Caco-2 (cell line): Measurements from ENCODE around the gene KCNJ12. TPM values are rescaled to one million over a fixed set of nuclear protein-coding genes. Genes with fewer than 3 reads are reported as not detected.
"Not testable (repeated sequence)": the region's sequence is repeated elsewhere in the genome, so short reads cannot be mapped to it uniquely, and the experiment has no call there.

Source experiments
- BruUV-seq: library from RNA; stranded (reverse); fragments of 400-500 nt; replicated peaks from 2 replicates; lab custom pipeline; 2021; lab: Mats Ljungman, UMichigan
- CTCF ChIA-PET: fragments of 300-600 bp; sonication (Branson Sonifier 250); formaldehyde crosslinking; loops from one replicate; lab custom pipeline; 2022; ENCODE audit warnings: antibody characterized with exemption; lab: Charles Lee
- POLR2A ChIA-PET: fragments of 300-600 bp; sonication (Branson Sonifier 250); formaldehyde crosslinking; loops from one replicate; lab custom pipeline; 2022; ENCODE audit warnings: antibody characterized with exemption; lab: Charles Lee
- DNase-seq, 2 experiments: peaks; one replicate each; pipeline versions ENCODE4 v3.0.0 to v3.0.0-alpha.2; 2020 to 2022
- H3K27me3 ChIP-seq: replicated peaks from 2 replicates; pipeline ENCODE4 v1.6.0; 2011; ENCODE audit warnings: low read length; ENCODE audit not compliant: control insufficient read depth, insufficient read depth
- H3K36me3 ChIP-seq: 2 replicates; pipeline ENCODE4 v1.5.1; 2011; ENCODE audit warnings: low read length; ENCODE audit not compliant: control insufficient read depth, insufficient read depth
- H3K4me1 ChIP-seq: fragments of 250-450 bp; sonication (Bioruptor Pico); 2 replicates; pipeline ENCODE4 v1.5.1; 2020; ENCODE audit warnings: mild to moderate bottlenecking
- H3K4me3 ChIP-seq: 2 replicates; pipeline ENCODE4 v1.5.1; 2011; ENCODE audit warnings: low read depth, mild to moderate bottlenecking, control low read depth, low read length
- H3K9me3 ChIP-seq: fragments of 250-450 bp; sonication (Bioruptor Pico); 2 replicates; pipeline ENCODE4 v1.5.1; 2020; ENCODE audit warnings: mild to moderate bottlenecking, moderate library complexity
- H3K27ac Mint-ChIP-seq: one replicate; pipeline ENCODE4 v1.8.0; 2022; ENCODE audit warnings: mixed read lengths; ENCODE audit not compliant: unreplicated experiment
- H3K27me3 Mint-ChIP-seq: one replicate; pipeline ENCODE4 v1.8.0; 2022; ENCODE audit warnings: mixed read lengths; ENCODE audit not compliant: insufficient read depth, unreplicated experiment
- H3K36me3 Mint-ChIP-seq: one replicate; pipeline ENCODE4 v1.8.0; 2022; ENCODE audit warnings: mild to moderate bottlenecking, mixed read lengths; ENCODE audit not compliant: insufficient read depth, unreplicated experiment
- H3K4me1 Mint-ChIP-seq: one replicate; pipeline ENCODE4 v1.8.0; 2022; ENCODE audit warnings: low read depth, mixed read lengths; ENCODE audit not compliant: unreplicated experiment
- H3K4me3 Mint-ChIP-seq: one replicate; pipeline ENCODE4 v1.8.0; 2022; ENCODE audit warnings: mild to moderate bottlenecking, moderate library complexity, mixed read lengths; ENCODE audit not compliant: unreplicated experiment
- H3K9me3 Mint-ChIP-seq: one replicate; pipeline ENCODE4 v1.8.0; 2022; ENCODE audit warnings: mixed read lengths; ENCODE audit not compliant: unreplicated experiment
- intact Hi-C: fragments of 100-400 bp; cut with micrococcal nuclease; formaldehyde crosslinking; loops from one replicate; pipeline ENCODE4 v1.10.0; 2022; ENCODE audit not compliant: unreplicated experiment
- total RNA-seq: library from RNA; stranded (reverse); gene quantifications from 2 replicates; pipeline ENCODE4 v1.2.3, GENCODE V29; 2022
- TF ChIP-seq, protein P1 (sequence below), 2 experiments: fragments of 200-600 bp in 1 of 2; IDR thresholded peaks; 1 replicate in 1 of 2; 2 replicates in 1 of 2; pipeline versions ENCODE4 v1.5.1 to v1.8.0; 2011 to 2022; ENCODE audit warnings: antibody characterized with exemption in 1 of 2, control low read depth in 1 of 2, inconsistent platforms in 1 of 2, low read depth in 1 of 2, low read length in 1 of 2, mild to moderate bottlenecking in 1 of 2, moderate library complexity in 1 of 2; ENCODE audit not compliant: insufficient read depth in 1 of 2, severe bottlenecking in 1 of 2, unreplicated experiment in 1 of 2

The KCNJ12 gene
- total RNA-seq, 1 experiment from 2014 or later, result 0.07 TPM

DNA sequence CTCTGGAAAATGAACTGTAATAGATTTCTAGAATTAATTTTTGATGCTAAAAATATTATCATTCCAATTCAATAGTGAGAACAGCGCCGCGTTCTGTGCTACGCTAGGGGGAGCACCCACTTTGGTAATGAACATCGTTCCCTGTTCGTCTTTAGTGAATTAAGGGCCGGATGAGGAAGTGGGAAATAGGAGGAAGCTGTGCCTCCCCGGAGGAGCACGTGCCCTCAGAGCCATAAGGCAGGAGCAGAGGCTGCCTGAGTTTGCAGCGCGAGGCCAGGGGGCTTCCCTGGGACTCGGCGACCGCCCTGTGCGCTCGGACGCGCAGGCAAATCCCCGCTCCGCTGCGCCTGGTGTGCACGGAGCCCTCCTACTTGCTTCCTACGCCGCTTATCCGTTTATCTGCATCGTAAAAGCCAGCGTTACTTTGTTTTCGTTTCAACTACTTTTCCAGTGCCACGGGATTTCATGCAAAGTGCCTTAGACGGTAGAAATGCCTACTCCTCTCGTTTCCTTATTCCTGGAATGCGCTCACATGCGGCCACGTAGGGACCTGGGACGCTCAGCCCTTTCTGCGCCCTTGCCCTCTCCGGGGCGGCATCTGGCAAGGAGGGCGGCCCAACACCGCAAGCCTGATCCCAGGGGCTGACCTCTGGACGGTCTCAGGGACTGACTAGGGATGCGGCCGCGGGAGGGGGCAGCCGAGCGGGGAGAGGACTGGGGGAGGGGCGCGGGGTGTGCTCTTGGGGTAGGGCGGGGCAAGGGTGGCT, 76.4 kb downstream of the KCNJ12 start:
- no peaks in the 10 kb centered on the region for H3K27me3 ChIP-seq
- H3K4me1 ChIP-seq, result no peaks in the 10 kb centered on the region
- no peaks in the 10 kb centered on the region for H3K36me3 ChIP-seq
- POLR2A ChIA-PET, result no interaction called here
- peaks cover 7% of the 10 kb centered on the region for H3K4me1 Mint-ChIP-seq
- H3K4me3 ChIP-seq, result no peak overlapping the region
- H3K27ac Mint-ChIP-seq, result no peak overlapping the region
- H3K9me3 Mint-ChIP-seq, result no peaks in the 10 kb centered on the region
- CTCF ChIA-PET, result interaction anchor here (0.6 kb wide), 1 partner anchor 59 kb away, joined by 5 read pairs; no protein-coding TSS in a partner anchor
- intact Hi-C loops, result loop anchor here (1.0 to 5.0 kb wide), 2 partner anchors 59 to 335 kb away; no protein-coding TSS in a partner anchor
- H3K4me3 Mint-ChIP-seq, result peak overlapping the region; percentile 48
- TF ChIP-seq, protein P1, sequence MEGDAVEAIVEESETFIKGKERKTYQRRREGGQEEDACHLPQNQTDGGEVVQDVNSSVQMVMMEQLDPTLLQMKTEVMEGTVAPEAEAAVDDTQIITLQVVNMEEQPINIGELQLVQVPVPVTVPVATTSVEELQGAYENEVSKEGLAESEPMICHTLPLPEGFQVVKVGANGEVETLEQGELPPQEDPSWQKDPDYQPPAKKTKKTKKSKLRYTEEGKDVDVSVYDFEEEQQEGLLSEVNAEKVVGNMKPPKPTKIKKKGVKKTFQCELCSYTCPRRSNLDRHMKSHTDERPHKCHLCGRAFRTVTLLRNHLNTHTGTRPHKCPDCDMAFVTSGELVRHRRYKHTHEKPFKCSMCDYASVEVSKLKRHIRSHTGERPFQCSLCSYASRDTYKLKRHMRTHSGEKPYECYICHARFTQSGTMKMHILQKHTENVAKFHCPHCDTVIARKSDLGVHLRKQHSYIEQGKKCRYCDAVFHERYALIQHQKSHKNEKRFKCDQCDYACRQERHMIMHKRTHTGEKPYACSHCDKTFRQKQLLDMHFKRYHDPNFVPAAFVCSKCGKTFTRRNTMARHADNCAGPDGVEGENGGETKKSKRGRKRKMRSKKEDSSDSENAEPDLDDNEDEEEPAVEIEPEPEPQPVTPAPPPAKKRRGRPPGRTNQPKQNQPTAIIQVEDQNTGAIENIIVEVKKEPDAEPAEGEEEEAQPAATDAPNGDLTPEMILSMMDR (IDR thresholded peaks at IDR 0.05; ENCODE audit: insufficient read depth in 1 of 2, low read depth in 1 of 2, low read length in 1 of 2, severe bottlenecking in 1 of 2, unreplicated experiment in 1 of 2), result peak; percentile 10 to 28
- H3K27me3 Mint-ChIP-seq, result peaks cover 7% of the 10 kb centered on the region
- BruUV-seq, result no TSS peak
- DNase-seq, result no peak
- no peaks in the 10 kb centered on the region for H3K9me3 ChIP-seq
- H3K36me3 Mint-ChIP-seq, result no peaks in the 10 kb centered on the region

DNA sequence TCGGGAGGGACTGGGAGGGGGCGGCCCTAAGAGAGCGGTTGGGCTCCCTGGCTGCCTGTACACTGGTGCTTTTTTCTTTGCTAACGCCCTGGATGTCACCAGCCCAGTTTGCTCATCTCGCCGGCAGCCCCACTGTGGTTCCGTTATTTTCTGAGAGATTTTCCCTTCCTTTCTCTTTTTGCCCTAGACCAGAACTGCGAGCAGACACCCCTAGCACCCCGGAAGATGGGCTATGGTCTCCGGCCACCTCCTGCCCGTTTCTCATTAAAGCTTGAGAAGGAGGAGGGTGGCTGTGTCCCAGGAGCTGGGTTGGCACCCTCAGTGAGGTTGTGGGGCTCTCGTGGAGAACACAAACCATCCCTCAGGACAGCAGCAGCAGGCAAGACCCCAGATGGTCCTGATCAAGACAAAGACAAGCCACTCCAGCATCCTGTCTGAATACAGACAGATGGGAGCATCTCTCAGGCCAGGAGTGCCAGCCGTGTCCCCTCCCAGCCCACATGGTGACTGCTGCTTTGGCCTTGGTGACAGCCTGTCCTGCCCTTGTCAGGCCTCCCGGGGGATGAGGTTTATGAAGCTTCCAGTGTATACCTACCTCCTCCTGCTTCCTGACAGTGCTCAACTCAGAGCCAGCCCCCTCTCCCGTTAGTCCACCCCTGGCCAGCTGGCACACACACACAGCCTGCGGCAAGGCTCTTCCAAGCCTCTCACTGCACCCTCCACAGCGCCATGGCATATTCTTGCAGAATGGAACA, 77.2 kb downstream of the KCNJ12 start:
- Mint-ChIP-seq H3K27ac (no peak overlapping the region), H3K4me3 (peak overlapping the region; percentile 48), H3K36me3 (no peaks in the 10 kb centered on the region), H3K4me1 (peaks cover 7% of the 10 kb centered on the region), H3K9me3 (no peaks in the 10 kb centered on the region), H3K27me3 (peaks cover 7% of the 10 kb centered on the region)
- intact Hi-C loops, result loop anchor here (5.0 kb wide), 1 partner anchor 336 kb away; no protein-coding TSS in a partner anchor
- Histone ChIP-seq H3K4me3 (no peak overlapping the region), H3K4me1 (no peaks in the 10 kb centered on the region), H3K27me3 (no peaks in the 10 kb centered on the region), H3K36me3 (no peaks in the 10 kb centered on the region), H3K9me3 (no peaks in the 10 kb centered on the region)
- DNase-seq, result no peak
- CTCF ChIA-PET, result no interaction called here
- POLR2A ChIA-PET, result no interaction called here
- BruUV-seq, result no TSS peak
- TF ChIP-seq, protein P1 (IDR thresholded peaks at IDR 0.05; ENCODE audit: insufficient read depth in 1 of 2, low read depth in 1 of 2, low read length in 1 of 2, severe bottlenecking in 1 of 2, unreplicated experiment in 1 of 2), result no peak

DNA sequence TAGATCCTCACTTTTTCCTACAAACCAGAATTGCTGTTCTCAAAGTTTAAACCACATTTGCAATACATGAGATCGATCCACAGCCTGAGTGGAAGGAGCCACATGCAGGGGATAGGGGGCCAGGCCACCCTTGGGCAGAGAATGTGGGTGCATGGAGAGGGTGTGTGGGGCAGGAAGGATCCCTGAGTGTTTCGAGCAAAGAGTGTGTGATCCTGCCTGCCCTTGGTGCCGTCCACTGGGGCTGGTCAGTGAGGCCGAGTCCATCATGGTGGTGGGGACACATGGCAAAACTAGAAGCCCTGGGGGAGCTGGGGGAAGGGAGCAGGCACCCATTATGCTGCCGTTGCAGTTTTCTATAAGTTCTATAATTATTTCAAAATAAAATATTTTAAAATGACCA, 77.8 kb downstream of the KCNJ12 start:
- POLR2A ChIA-PET, H3K9me3 Mint-ChIP-seq, H3K4me3 ChIP-seq, H3K27me3 Mint-ChIP-seq, CTCF ChIA-PET, H3K27ac Mint-ChIP-seq, H3K36me3 Mint-ChIP-seq, H3K4me1 Mint-ChIP-seq, H3K4me1 ChIP-seq, DNase-seq, H3K4me3 Mint-ChIP-seq, H3K36me3 ChIP-seq, H3K9me3 ChIP-seq, H3K27me3 ChIP-seq, BruUV-seq: not testable (repeated sequence)
- intact Hi-C loops, result loop anchor here (5.0 kb wide), 1 partner anchor 337 kb away; no protein-coding TSS in a partner anchor
